GM23338 (cell line): ENCODE results near the gene BBX. TPM values are rescaled to one million over a fixed set of nuclear protein-coding genes. Genes with fewer than 3 reads are reported as not detected.

ENCODE experiments used
- ATAC-seq: fragments of 200-7000 bp; cut with Tn5 transposase; 3 replicates; pipeline ENCODE4 v1.9.1; 2020
- DNase-seq: peaks from one replicate; pipeline ENCODE4 v3.0.0-alpha.2; 2015; ENCODE audit warnings: low spot score
- H2AFZ ChIP-seq: fragments of 200-600 bp; sonication (generic); 2 replicates; pipeline ENCODE4 v1.8.0; 2016; ENCODE audit warnings: antibody characterized with exemption, mild to moderate bottlenecking, moderate library complexity
- H3F3A ChIP-seq: fragments of 200-600 bp; sonication (generic); replicated peaks from 2 replicates; pipeline ENCODE4 v1.8.0; 2017; ENCODE audit warnings: antibody characterized with exemption, mixed run types, low read depth
- H3K27ac ChIP-seq: fragments of 200-600 bp; sonication (generic); 2 replicates; pipeline ENCODE4 v1.6.1; 2016; ENCODE audit warnings: low read depth
- H3K27me3 ChIP-seq: fragments of 200-600 bp; sonication (generic); 2 replicates; pipeline ENCODE4 v1.8.0; 2016; ENCODE audit warnings: mild to moderate bottlenecking, mixed run types, moderate library complexity; ENCODE audit not compliant: insufficient read depth
- H3K36me3 ChIP-seq: fragments of 200-600 bp; sonication (generic); 2 replicates; pipeline ENCODE4 v1.8.0; 2016; ENCODE audit warnings: mild to moderate bottlenecking; ENCODE audit not compliant: insufficient read depth
- H3K4me1 ChIP-seq: fragments of 200-600 bp; sonication (generic); 2 replicates; pipeline ENCODE4 v1.8.0; 2016; ENCODE audit warnings: mild to moderate bottlenecking, moderate library complexity; ENCODE audit not compliant: insufficient read depth
- H3K4me2 ChIP-seq: fragments of 200-600 bp; sonication (generic); 2 replicates; pipeline ENCODE4 v1.7.1; 2017; ENCODE audit warnings: mixed run types
- H3K4me3 ChIP-seq: fragments of 200-600 bp; sonication (generic); 2 replicates; pipeline ENCODE4 v1.6.1; 2016; ENCODE audit warnings: mixed run types
- H3K79me2 ChIP-seq: fragments of 200-600 bp; sonication (generic); replicated peaks from 2 replicates; pipeline ENCODE4 v1.8.0; 2017; ENCODE audit warnings: mild to moderate bottlenecking; ENCODE audit not compliant: insufficient read depth
- H3K9me2 ChIP-seq: fragments of 200-600 bp; sonication (generic); 2 replicates; pipeline ENCODE4 v1.8.0; 2017; ENCODE audit not compliant: insufficient read depth
- H4K20me1 ChIP-seq: fragments of 200-600 bp; sonication (generic); replicated peaks from 2 replicates; pipeline ENCODE4 v1.8.0; 2017; ENCODE audit warnings: mild to moderate bottlenecking; ENCODE audit not compliant: insufficient read depth
- H3K27ac Mint-ChIP-seq: 2 replicates; pipeline ENCODE4 v1.8.0; 2020; ENCODE audit warnings: inconsistent platforms, mild to moderate bottlenecking, moderate library complexity, mixed read lengths
- H3K27me3 Mint-ChIP-seq: 3 replicates; pipeline ENCODE4 v1.8.0; 2022; ENCODE audit warnings: low read depth, mild to moderate bottlenecking, moderate library complexity, mixed read lengths, inconsistent platforms; ENCODE audit not compliant: insufficient read depth, poor library complexity
- H3K36me3 Mint-ChIP-seq: 3 replicates; pipeline ENCODE4 v1.8.0; 2021; ENCODE audit warnings: low read depth, mild to moderate bottlenecking, inconsistent platforms, moderate library complexity, mixed read lengths
- H3K4me1 Mint-ChIP-seq: 3 replicates; pipeline ENCODE4 v1.8.0; 2020; ENCODE audit warnings: mild to moderate bottlenecking, inconsistent platforms, mixed read lengths
- H3K4me3 Mint-ChIP-seq: 3 replicates; pipeline ENCODE4 v1.8.0; 2021; ENCODE audit warnings: moderate library complexity, mild to moderate bottlenecking, inconsistent platforms, mixed read lengths
- H3K9me3 Mint-ChIP-seq: 3 replicates; pipeline ENCODE4 v1.8.0; 2020; ENCODE audit warnings: moderate library complexity, mild to moderate bottlenecking, inconsistent platforms, mixed read lengths
- CREB1 ChIP-seq: fragments of 250-450 bp; sonication (Bioruptor Pico); IDR thresholded peaks from 2 replicates; pipeline ENCODE4 v1.5.0; 2020; ENCODE audit warnings: low read depth, mild to moderate bottlenecking, moderate library complexity
- ETS1 ChIP-seq: IDR thresholded peaks from 2 replicates; pipeline ENCODE4 v1.6.1; 2016; ENCODE audit warnings: antibody characterized with exemption
- POLR2AphosphoS5 ChIP-seq: IDR thresholded peaks from 2 replicates; pipeline ENCODE4 v1.6.1; 2016; ENCODE audit warnings: antibody characterized with exemption, low read depth
- STAT1 ChIP-seq: IDR thresholded peaks from one replicate; pipeline ENCODE4 v1.6.1; 2016; ENCODE audit warnings: antibody characterized with exemption; ENCODE audit not compliant: unreplicated experiment
- ZNF114 ChIP-seq: fragments of 250-450 bp; sonication (Bioruptor Pico); IDR thresholded peaks from 2 replicates; pipeline ENCODE4 v1.5.0; 2020; ENCODE audit warnings: mild to moderate bottlenecking, moderate library complexity
- ZNF331 ChIP-seq: fragments of 250-450 bp; sonication (Bioruptor Pico); IDR thresholded peaks from 2 replicates; pipeline ENCODE4 v1.5.0; 2020; ENCODE audit warnings: low read depth, mild to moderate bottlenecking, moderate library complexity
- polyA plus RNA-seq: library from polyadenylated mRNA; unstranded; fragments of >200 nt; fragmentation: Nextera tagmentation; extraction: Ambion mirVana; gene quantifications from 2 replicates; pipeline ENCODE4 v1.2.1, GENCODE V29; 2016
- total RNA-seq: library from RNA; depleted of rRNA; stranded (reverse); fragments of >200 nt; shearing (Covaris generic); gene quantifications from 2 replicates; pipeline ENCODE4 v1.2.3, GENCODE V29; 2014
- TF ChIP-seq, protein P1 (sequence below): IDR thresholded peaks from one replicate; pipeline ENCODE4 v1.6.1; 2018; ENCODE audit warnings: antibody characterized with exemption; ENCODE audit not compliant: unreplicated experiment
- TF ChIP-seq, protein P2 (sequence below), 2 experiments: fragments of 200-600 bp in 1 of 2; sonication (generic) in 1 of 2; conservative IDR thresholded peaks; 2 replicates each; pipeline versions ENCODE4 v1.5.1 to v1.6.1; 2016 to 2017; ENCODE audit warnings: antibody characterized with exemption in 2 of 2, low read depth in 2 of 2, mild to moderate bottlenecking in 2 of 2, moderate library complexity in 1 of 2

BBX gene
- total and polyA plus RNA-seq, 2 experiments from 2014 or later, result 35.2 to 44.1 TPM

- Mint-ChIP-seq H3K4me3 (peak overlapping the region; percentile 26; the same call in 1 of the 3 replicates), H3K27me3 (no peaks in the 10 kb centered on the region), H3K9me3 (no peaks in the 10 kb centered on the region), H3K36me3 (no peaks in the 10 kb centered on the region), H3K4me1 (peaks cover 31% of the 10 kb centered on the region), H3K27ac (peak overlapping the region; percentile 79)
- no peaks in the 10 kb centered on the region for H3K27me3 ChIP-seq
- H3K36me3 ChIP-seq, result no peaks in the 10 kb centered on the region
- DNase-seq (no peak), ATAC-seq (no peak)
- no peak for TF ChIP-seq CREB1
- TF ChIP-seq POLR2AphosphoS5, result no peak
- no peak for TF ChIP-seq ZNF114
- TF ChIP-seq STAT1, result no peak
- TF ChIP-seq ETS1, result no peak
- no peak for TF ChIP-seq ZNF331
- TF ChIP-seq, protein P1, sequence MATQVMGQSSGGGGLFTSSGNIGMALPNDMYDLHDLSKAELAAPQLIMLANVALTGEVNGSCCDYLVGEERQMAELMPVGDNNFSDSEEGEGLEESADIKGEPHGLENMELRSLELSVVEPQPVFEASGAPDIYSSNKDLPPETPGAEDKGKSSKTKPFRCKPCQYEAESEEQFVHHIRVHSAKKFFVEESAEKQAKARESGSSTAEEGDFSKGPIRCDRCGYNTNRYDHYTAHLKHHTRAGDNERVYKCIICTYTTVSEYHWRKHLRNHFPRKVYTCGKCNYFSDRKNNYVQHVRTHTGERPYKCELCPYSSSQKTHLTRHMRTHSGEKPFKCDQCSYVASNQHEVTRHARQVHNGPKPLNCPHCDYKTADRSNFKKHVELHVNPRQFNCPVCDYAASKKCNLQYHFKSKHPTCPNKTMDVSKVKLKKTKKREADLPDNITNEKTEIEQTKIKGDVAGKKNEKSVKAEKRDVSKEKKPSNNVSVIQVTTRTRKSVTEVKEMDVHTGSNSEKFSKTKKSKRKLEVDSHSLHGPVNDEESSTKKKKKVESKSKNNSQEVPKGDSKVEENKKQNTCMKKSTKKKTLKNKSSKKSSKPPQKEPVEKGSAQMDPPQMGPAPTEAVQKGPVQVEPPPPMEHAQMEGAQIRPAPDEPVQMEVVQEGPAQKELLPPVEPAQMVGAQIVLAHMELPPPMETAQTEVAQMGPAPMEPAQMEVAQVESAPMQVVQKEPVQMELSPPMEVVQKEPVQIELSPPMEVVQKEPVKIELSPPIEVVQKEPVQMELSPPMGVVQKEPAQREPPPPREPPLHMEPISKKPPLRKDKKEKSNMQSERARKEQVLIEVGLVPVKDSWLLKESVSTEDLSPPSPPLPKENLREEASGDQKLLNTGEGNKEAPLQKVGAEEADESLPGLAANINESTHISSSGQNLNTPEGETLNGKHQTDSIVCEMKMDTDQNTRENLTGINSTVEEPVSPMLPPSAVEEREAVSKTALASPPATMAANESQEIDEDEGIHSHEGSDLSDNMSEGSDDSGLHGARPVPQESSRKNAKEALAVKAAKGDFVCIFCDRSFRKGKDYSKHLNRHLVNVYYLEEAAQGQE, result no peak
- H3K4me2 ChIP-seq, result peak overlapping the region; percentile 44
- no peaks in the 10 kb centered on the region for H4K20me1 ChIP-seq
- no peaks in the 10 kb centered on the region for H3K9me2 ChIP-seq
- H3F3A ChIP-seq, result no peaks in the 10 kb centered on the region
- H3K4me3 ChIP-seq, result no peak overlapping the region
- H3K27ac ChIP-seq, result 0 out of 2 replicates have a peak overlapping the region, but pooled peaks have one; percentile 2
- no peaks in the 10 kb centered on the region; the same call in 1 of the 2 replicates for H3K79me2 ChIP-seq
- H3K4me1 ChIP-seq, result peaks cover 17% of the 10 kb centered on the region
- H2AFZ ChIP-seq, result no peak overlapping the region
These were observed 119.0 kb downstream of the BBX start for GRCh38 chr3:107641572-107642307.

DNA sequence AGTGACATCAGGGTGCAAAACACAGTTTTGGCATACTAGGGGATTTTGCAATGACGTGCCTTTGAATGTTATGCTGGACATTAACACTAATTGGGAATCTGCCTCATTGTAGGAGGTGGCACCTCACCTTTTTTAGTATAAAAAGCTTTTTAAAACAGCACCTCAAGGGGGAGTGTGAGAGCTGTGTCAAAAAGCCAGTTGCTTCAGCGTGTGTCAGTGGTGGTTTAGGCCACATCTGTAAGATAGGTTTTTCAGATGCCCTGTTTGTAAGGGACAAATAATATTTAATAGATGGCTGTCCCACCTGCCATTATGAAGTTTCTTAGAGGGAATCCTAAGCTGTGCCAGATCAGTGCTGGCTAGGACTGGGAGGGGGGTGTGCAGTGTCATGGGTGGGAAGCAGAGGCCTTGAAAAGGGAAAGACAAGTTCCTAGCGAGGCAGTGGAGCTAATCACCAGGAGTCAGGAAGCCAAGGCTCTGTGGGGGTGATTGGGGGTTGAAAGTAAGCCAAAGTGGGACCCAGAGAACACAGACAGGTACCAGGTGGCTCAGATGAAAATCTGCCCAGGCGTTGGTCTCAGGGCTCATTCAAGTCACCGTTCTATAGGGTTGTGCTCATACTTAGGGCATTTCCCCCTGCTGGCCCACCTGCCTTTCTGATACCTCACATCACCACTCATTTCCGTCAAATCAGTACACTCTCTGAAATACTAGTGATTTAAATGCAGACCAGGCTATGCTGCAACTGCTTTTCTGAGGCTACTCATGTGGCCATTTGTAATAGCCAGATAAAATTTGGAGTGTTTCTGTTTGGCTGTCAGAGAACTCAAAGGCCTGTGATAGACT is 120.5 kb downstream of the BBX start:
- no peaks in the 10 kb centered on the region for H3K36me3 ChIP-seq
- no peak overlapping the region for H3K27ac Mint-ChIP-seq
- DNase-seq, result peak; percentile 73

More for the DNA sequence above, 120.5 kb downstream of the BBX start:
- H3K9me2 ChIP-seq, result no peaks in the 10 kb centered on the region
- peaks cover 17% of the 10 kb centered on the region for H3K4me1 ChIP-seq
- H3K4me3 ChIP-seq, result no peak overlapping the region
- H3K79me2 ChIP-seq, result no peaks in the 10 kb centered on the region; the same call in 1 of the 2 replicates
- H4K20me1 ChIP-seq, result no peaks in the 10 kb centered on the region
- H3K27ac ChIP-seq, result no peak overlapping the region
- H3K27me3 ChIP-seq, result no peaks in the 10 kb centered on the region
- ATAC-seq, result peak; percentile 92
- Mint-ChIP-seq H3K4me3 (no peak overlapping the region), H3K4me1 (peaks cover 31% of the 10 kb centered on the region), H3K9me3 (no peaks in the 10 kb centered on the region), H3K27me3 (no peaks in the 10 kb centered on the region), H3K36me3 (no peaks in the 10 kb centered on the region)
- H3K4me2 ChIP-seq, result no peak overlapping the region
- TF ChIP-seq, protein P2, sequence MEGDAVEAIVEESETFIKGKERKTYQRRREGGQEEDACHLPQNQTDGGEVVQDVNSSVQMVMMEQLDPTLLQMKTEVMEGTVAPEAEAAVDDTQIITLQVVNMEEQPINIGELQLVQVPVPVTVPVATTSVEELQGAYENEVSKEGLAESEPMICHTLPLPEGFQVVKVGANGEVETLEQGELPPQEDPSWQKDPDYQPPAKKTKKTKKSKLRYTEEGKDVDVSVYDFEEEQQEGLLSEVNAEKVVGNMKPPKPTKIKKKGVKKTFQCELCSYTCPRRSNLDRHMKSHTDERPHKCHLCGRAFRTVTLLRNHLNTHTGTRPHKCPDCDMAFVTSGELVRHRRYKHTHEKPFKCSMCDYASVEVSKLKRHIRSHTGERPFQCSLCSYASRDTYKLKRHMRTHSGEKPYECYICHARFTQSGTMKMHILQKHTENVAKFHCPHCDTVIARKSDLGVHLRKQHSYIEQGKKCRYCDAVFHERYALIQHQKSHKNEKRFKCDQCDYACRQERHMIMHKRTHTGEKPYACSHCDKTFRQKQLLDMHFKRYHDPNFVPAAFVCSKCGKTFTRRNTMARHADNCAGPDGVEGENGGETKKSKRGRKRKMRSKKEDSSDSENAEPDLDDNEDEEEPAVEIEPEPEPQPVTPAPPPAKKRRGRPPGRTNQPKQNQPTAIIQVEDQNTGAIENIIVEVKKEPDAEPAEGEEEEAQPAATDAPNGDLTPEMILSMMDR (conservative IDR thresholded peaks at IDR 0.05; ENCODE audit: low read depth in 2 of 2), result peak; percentile 59 to 60
- no peak for TF ChIP-seq ZNF331
- H2AFZ ChIP-seq, result no peak overlapping the region
- no peaks in the 10 kb centered on the region for H3F3A ChIP-seq
